Uterus (tissue), 4 donors: ENCODE data around the gene TRPV3. TPM values are rescaled to one million over a fixed set of nuclear protein-coding genes. Genes with fewer than 3 reads are reported as not detected.

Experiments used
- DNase-seq, 2 donors: peaks; one replicate each; pipeline ENCODE4 v3.0.0-alpha.2; 2019 to 2020
- H3K27ac ChIP-seq, 2 donors: fragments of 200-600 bp; sonication (generic); 1 replicate in 1 of 2; 2 replicates in 1 of 2; pipeline ENCODE4 v1.5.1; 2016 to 2018
- H3K27me3 ChIP-seq, 2 donors: fragments of 200-600 bp; sonication (generic); one replicate each; pipeline ENCODE4 v1.5.1; 2018 to 2019; ENCODE audit warnings: control low read depth in 1 of 2
- H3K36me3 ChIP-seq, 2 donors: fragments of 200-600 bp; sonication (generic); one replicate each; pipeline ENCODE4 v1.5.1; 2019; ENCODE audit warnings: control low read depth in 1 of 2
- H3K4me1 ChIP-seq, 2 donors: fragments of 200-600 bp; sonication (generic); one replicate each; pipeline ENCODE4 v1.5.1; 2018 to 2019; ENCODE audit warnings: control low read depth in 1 of 2
- H3K4me3 ChIP-seq, 2 donors: fragments of 200-600 bp; sonication (generic); 1 replicate in 1 of 2; 2 replicates in 1 of 2; pipeline ENCODE4 v1.5.1; 2018 to 2019; ENCODE audit warnings: mild to moderate bottlenecking in 1 of 2
- H3K9me3 ChIP-seq, 2 donors: fragments of 200-600 bp; sonication (generic); one replicate each; pipeline ENCODE4 v1.5.1; 2019; ENCODE audit warnings: control low read depth in 1 of 2
- POLR2A ChIP-seq, 2 donors: fragments of 450-650 bp; IDR thresholded peaks; one replicate each; pipeline ENCODE4 v1.6.1; 2016; ENCODE audit warnings: antibody characterized with exemption in 2 of 2, mild to moderate bottlenecking in 1 of 2, moderate library complexity in 1 of 2
- intact Hi-C: fragments of 100-400 bp; cut with DNase I; formaldehyde crosslinking; loops from one replicate; pipeline ENCODE4 v1.15.1; 2023; ENCODE audit warnings: low total_unique reads
- total RNA-seq, 4 donors: library from RNA; depleted of rRNA in 3 of 4; stranded (reverse); fragments of >200 nt in 3 of 4; gene quantifications; one replicate each; pipeline versions ENCODE4 v1.1.0 to v1.2.4, GENCODE V29; 2014 to 2023
- TF ChIP-seq, protein P1 (sequence below), 4 experiments: fragments of 200-600 bp in 2 of 4; fragments of 450-650 bp in 2 of 4; sonication (generic) in 2 of 4; IDR thresholded peaks; one replicate each; pipeline ENCODE4 v1.5.1; 2016 to 2019; ENCODE audit warnings: antibody characterized with exemption in 4 of 4, mild to moderate bottlenecking in 2 of 4, moderate library complexity in 1 of 4
- donor health status: DM: yes; HTN: yes; CAD: no.

The TRPV3 gene
- total RNA-seq, 4 donors from 2014 or later, result 0.88 to 1.5 TPM; not detected in 2

DNA sequence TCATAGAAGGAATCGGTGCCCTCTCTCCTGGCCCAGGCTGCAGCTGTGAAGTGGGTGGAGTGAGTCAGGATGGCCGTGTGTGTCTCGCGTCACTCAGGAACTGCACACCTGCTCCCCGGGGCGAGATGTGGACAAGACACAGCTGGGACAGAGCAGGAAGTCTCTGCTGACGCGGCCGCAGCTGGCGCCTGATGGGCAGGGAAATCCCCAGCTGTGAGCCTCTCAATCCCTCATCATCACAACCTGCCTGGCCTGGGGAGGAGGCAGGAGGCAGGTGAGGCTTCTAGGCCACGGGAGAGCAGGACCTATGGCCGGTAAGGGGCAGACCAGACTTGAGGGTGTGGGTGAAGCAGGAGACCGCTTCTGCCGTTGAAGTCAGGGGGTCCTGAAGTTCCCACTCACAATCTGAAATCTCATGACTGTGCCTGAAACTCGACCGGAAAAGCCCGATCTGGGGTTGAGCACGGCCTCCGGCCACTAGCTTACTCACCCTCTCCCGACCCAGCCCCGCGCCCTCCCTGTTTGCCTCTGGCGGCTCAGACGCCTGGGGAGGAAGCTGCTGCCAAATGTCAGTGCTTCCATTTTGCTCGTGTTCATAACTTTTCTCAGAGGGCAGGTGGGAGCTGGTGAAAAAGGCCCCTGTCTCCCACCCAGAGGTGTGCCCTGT is 1.1 kb upstream of the TRPV3 start:
- TF ChIP-seq POLR2A (IDR thresholded peaks at IDR 0.05), result no peak
- TF ChIP-seq, protein P1, sequence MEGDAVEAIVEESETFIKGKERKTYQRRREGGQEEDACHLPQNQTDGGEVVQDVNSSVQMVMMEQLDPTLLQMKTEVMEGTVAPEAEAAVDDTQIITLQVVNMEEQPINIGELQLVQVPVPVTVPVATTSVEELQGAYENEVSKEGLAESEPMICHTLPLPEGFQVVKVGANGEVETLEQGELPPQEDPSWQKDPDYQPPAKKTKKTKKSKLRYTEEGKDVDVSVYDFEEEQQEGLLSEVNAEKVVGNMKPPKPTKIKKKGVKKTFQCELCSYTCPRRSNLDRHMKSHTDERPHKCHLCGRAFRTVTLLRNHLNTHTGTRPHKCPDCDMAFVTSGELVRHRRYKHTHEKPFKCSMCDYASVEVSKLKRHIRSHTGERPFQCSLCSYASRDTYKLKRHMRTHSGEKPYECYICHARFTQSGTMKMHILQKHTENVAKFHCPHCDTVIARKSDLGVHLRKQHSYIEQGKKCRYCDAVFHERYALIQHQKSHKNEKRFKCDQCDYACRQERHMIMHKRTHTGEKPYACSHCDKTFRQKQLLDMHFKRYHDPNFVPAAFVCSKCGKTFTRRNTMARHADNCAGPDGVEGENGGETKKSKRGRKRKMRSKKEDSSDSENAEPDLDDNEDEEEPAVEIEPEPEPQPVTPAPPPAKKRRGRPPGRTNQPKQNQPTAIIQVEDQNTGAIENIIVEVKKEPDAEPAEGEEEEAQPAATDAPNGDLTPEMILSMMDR (IDR thresholded peaks at IDR 0.05), result no peak
- no peak overlapping the region for H3K27ac ChIP-seq
- no peaks in the 10 kb centered on the region for H3K9me3 ChIP-seq
- H3K4me1 ChIP-seq, result no peaks in the 10 kb centered on the region
- no peak for DNase-seq
- no peaks in the 10 kb centered on the region for H3K36me3 ChIP-seq
- intact Hi-C loops, result no loop called here
- H3K4me3 ChIP-seq, result no peak overlapping the region
- H3K27me3 ChIP-seq, result no peaks in the 10 kb centered on the region

DNA sequence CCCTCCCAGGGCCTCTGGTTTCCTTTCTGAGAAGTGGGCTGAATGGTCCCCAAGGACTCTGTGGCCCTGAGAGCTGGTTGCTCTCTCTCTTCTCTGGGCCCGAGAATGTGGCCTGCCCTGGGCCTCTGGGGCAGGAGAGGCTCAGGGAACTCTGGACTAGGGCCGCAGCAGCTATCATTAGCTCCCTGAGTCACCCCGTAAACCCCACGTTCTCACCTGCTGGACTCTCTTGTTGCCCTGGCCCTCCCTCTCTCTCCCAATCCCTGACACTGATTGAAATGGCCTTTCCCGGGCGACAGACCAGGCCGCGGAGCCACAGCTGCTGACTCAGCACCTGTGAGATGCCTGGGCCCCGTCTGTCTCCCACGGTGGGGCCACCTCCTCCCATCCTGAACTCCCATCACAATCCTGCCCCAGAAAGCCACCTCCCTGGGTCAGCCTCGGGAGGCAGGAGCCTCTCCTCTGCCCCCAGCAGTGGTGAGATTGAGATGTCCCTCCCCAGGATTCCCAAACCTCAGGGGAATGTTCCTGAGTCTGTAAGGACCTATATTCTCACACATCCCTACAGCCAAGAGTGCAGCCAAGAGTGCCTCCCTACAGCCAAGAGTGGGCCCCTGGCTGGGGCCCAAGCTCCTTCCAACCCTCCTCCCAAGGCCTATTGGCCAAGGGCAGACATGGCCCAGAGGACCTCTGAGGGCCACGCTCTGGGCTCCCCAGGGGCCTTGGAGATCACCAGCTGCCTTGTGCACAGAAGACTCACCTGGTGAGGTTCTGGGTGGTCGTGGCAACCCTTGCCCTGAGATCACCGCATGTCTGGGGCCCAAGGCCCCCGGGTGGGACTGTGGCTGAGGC is 470 bp downstream of the TRPV3 start:
- Histone ChIP-seq H3K36me3 (no peaks in the 10 kb centered on the region), H3K4me3 (no peak overlapping the region), H3K9me3 (no peaks in the 10 kb centered on the region), H3K4me1 (no peaks in the 10 kb centered on the region), H3K27ac (no peak overlapping the region), H3K27me3 (no peaks in the 10 kb centered on the region)
- TF ChIP-seq, protein P1 (IDR thresholded peaks at IDR 0.05), result no peak
- TF ChIP-seq POLR2A (IDR thresholded peaks at IDR 0.05), result no peak
- intact Hi-C loops, result no loop called here
- DNase-seq, result no peak

DNA sequence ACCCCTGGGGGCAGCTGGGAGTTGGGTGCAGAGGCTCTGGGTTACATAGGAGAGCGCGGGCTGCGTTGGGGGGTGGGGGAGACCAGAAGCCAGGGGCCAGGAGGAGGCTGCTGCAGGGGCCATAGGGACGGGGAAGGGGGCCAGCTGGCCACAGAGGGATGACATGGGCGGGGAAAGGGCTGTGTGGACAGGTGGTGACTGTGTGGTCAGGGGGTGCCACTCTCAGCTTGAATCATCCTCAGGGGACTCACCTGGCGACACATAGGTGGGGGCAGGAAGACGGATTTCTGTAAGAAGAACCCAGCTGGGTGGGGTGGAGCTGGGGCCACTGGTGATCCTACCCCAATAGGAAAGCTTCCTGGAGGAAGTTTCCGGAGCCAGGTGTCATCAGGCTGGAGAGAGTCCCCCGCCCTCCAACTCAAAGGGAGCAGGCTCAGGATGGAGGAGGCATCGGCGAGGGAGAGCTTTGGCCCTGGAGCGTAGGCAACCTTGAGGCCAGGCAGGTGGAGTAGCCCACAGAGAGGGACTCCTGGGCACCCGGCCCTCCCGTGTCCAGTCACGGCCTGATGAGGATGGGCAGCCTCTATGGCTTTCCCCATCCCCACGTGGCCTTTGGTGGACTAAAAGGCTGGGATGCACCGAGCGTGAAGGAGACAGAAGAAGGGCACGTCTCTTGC is 1.2 kb downstream of the TRPV3 start:
- no peaks in the 10 kb centered on the region for H3K9me3 ChIP-seq
- intact Hi-C loops, result no loop called here
- no peak overlapping the region for H3K27ac ChIP-seq
- H3K4me1 ChIP-seq, result no peaks in the 10 kb centered on the region
- H3K36me3 ChIP-seq, result no peaks in the 10 kb centered on the region
- DNase-seq, result no peak
- TF ChIP-seq, protein P1 (IDR thresholded peaks at IDR 0.05), result no peak
- TF ChIP-seq POLR2A (IDR thresholded peaks at IDR 0.05), result no peak
- H3K27me3 ChIP-seq, result no peaks in the 10 kb centered on the region
- H3K4me3 ChIP-seq, result no peak overlapping the region

DNA sequence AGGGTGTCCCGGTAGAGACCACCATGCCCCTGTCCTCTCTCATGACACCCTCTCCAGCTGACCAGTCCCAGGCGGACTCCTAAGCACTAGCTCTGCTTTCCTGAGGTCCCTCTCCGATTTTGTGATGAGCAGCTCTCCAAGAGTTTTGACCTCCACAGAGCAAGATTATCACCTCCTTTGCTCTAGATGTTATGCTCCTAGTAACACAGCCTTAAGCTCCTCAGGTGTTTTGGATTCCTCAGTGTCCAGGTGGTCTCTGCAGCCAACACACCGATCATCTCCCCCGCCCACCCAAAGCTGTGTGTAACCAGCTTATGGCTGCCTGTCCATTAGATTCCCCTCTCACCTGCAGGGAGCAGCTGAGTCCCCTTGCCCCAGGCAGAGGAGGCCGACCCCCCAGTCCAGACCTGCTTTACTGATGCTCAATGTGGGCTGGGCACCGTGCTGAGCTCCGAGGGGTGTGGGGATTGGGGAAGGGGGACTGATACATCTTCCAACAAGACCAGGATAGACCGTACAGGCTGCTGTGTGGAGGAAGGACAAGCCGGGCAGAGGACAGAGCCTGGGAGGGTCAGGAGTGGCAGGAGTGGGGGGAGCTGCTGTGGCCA is 2.3 kb downstream of the TRPV3 start:
- no peaks in the 10 kb centered on the region for H3K36me3 ChIP-seq
- no peak for TF ChIP-seq POLR2A (IDR thresholded peaks at IDR 0.05)
- TF ChIP-seq, protein P1 (IDR thresholded peaks at IDR 0.05), result no peak
- intact Hi-C loops, result no loop called here
- no peaks in the 10 kb centered on the region for H3K9me3 ChIP-seq
- no peaks in the 10 kb centered on the region for H3K27me3 ChIP-seq
- no peak overlapping the region for H3K4me3 ChIP-seq
- H3K27ac ChIP-seq, result no peak overlapping the region
- H3K4me1 ChIP-seq, result no peaks in the 10 kb centered on the region
- DNase-seq, result no peak
